Transverse colon (tissue), 4 donors: ENCODE data around the gene PDK2.

Experiments used
- CTCF ChIP-seq, 5 experiments: fragments of 200-600 bp in 3 of 5; fragments of 450-650 bp in 2 of 5; sonication (generic) in 3 of 5; IDR thresholded peaks; 1 replicate in 2 of 5; 2 replicates in 3 of 5; pipeline ENCODE4 v1.5.1; 2016 to 2017; ENCODE audit warnings: antibody characterized with exemption in 5 of 5, inconsistent platforms in 3 of 5, mild to moderate bottlenecking in 2 of 5, moderate library complexity in 1 of 5
- POLR2A ChIP-seq: fragments of 450-650 bp; IDR thresholded peaks from one replicate; pipeline ENCODE4 v1.6.1; 2016; ENCODE audit warnings: antibody characterized with exemption, mild to moderate bottlenecking, moderate library complexity
- POLR2AphosphoS5 ChIP-seq, 3 donors: sonication (generic); formaldehyde crosslinking; IDR thresholded peaks; one replicate each; pipeline ENCODE4 v1.6.1; 2016; ENCODE audit warnings: antibody characterized with exemption in 3 of 3

- TF ChIP-seq CTCF (IDR thresholded peaks at IDR 0.05) (no peak), POLR2A (no peak), POLR2AphosphoS5 (IDR thresholded peaks at IDR 0.05) (no peak)
These were observed 48.1 kb upstream of the PDK2 start for GRCh38 chr17:50047083-50047482.
